ENCODE data around the gene NTM. TPM values are rescaled to one million over a fixed set of nuclear protein-coding genes. Genes with fewer than 3 reads are reported as not detected.

The NTM gene
- total and polyA plus RNA-seq, 9 donors: 0.16 to 8.5 (median 0.55) TPM; not detected in 3

DNA sequence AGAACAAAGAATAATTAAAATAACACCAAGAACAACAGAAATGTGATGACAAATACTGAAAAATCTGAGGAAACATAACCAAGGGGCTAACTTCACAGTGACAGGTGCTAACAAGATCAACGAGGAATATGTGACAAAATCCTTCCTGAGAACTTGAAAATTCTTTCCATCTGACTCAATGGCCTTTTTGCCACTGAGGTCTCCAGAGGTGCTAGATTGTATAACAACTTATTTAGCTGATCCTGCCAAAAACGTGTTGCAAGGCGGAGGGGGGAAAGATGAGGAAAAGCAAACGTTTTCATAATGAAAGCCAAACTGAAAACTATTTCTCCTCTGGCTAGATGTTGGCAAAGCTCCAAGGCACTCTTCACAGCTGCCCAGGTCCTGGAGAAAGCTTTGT is 364.5 kb downstream of the NTM start:
- H3K4me3 ChIP-seq: no peak overlapping the region
- no peaks in the 10 kb centered on the region for H3K36me3 ChIP-seq
- whole genome bisulfite sequencing, 3 donors: 7 to 20% (median 10%) methylated on average over 4 of the region's 4 CpGs
- H3K27ac ChIP-seq: no peak overlapping the region
- intact Hi-C loops (cut with DNase I): no loop called here
- H3K4me1 ChIP-seq (ENCODE audit: insufficient read depth): no peaks in the 10 kb centered on the region
- H3K27me3 ChIP-seq: no peaks in the 10 kb centered on the region
- DNase-seq: no peak
- no peaks in the 10 kb centered on the region for H3K9me3 ChIP-seq
- TF ChIP-seq, protein P1, sequence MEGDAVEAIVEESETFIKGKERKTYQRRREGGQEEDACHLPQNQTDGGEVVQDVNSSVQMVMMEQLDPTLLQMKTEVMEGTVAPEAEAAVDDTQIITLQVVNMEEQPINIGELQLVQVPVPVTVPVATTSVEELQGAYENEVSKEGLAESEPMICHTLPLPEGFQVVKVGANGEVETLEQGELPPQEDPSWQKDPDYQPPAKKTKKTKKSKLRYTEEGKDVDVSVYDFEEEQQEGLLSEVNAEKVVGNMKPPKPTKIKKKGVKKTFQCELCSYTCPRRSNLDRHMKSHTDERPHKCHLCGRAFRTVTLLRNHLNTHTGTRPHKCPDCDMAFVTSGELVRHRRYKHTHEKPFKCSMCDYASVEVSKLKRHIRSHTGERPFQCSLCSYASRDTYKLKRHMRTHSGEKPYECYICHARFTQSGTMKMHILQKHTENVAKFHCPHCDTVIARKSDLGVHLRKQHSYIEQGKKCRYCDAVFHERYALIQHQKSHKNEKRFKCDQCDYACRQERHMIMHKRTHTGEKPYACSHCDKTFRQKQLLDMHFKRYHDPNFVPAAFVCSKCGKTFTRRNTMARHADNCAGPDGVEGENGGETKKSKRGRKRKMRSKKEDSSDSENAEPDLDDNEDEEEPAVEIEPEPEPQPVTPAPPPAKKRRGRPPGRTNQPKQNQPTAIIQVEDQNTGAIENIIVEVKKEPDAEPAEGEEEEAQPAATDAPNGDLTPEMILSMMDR (IDR thresholded peaks at IDR 0.05): no peak
- TF ChIP-seq EP300 (IDR thresholded peaks at IDR 0.05): no peak
- TF ChIP-seq POLR2A (IDR thresholded peaks at IDR 0.05): no peak

GRCh38 chr11:131737357-131737756 is 366.9 kb downstream of the NTM start:
- no peaks in the 10 kb centered on the region for H3K36me3 ChIP-seq

GRCh38 chr11:131739243-131739882 is 368.9 kb downstream of the NTM start:
- H3K27ac ChIP-seq: no peak overlapping the region
- no peak overlapping the region for H3K4me3 ChIP-seq
- WGBS, 3 donors: 62 to 69% (median 67%) methylated on average over 11 of the region's 11 CpGs
- H3K36me3 ChIP-seq: no peaks in the 10 kb centered on the region
- no peaks in the 10 kb centered on the region for H3K27me3 ChIP-seq
- no peaks in the 10 kb centered on the region for H3K9me3 ChIP-seq
- TF ChIP-seq, protein P1 (IDR thresholded peaks at IDR 0.05): no peak
- no peak for TF ChIP-seq POLR2A (IDR thresholded peaks at IDR 0.05)
- TF ChIP-seq EP300 (IDR thresholded peaks at IDR 0.05): no peak
- intact Hi-C loops (cut with DNase I): no loop called here
- H3K4me1 ChIP-seq (ENCODE audit: insufficient read depth): no peaks in the 10 kb centered on the region
- no peak for DNase-seq

More at GRCh38 chr11:131737357-131737756, 366.9 kb downstream of the NTM start:
- intact Hi-C loops (cut with DNase I): no loop called here
- no peak overlapping the region for H3K4me3 ChIP-seq
- TF ChIP-seq, protein P1 (IDR thresholded peaks at IDR 0.05): no peak
- TF ChIP-seq POLR2A (IDR thresholded peaks at IDR 0.05): no peak
- WGBS, 3 donors: 23 to 42% (median 27%) methylated on average over 7 of the region's 7 CpGs
- H3K27me3 ChIP-seq: no peaks in the 10 kb centered on the region
- no peaks in the 10 kb centered on the region for H3K4me1 ChIP-seq (ENCODE audit: insufficient read depth)
- no peaks in the 10 kb centered on the region for H3K9me3 ChIP-seq
- no peak for DNase-seq
- H3K27ac ChIP-seq: no peak overlapping the region

- H3K4me1 ChIP-seq (ENCODE audit: insufficient read depth): no peaks in the 10 kb centered on the region
- intact Hi-C loops (cut with DNase I): no loop called here
- no peaks in the 10 kb centered on the region for H3K36me3 ChIP-seq
- no peaks in the 10 kb centered on the region for H3K9me3 ChIP-seq
- no peak for DNase-seq
- no peaks in the 10 kb centered on the region for H3K27me3 ChIP-seq
- no peak for TF ChIP-seq EP300 (IDR thresholded peaks at IDR 0.05)
- TF ChIP-seq, protein P1 (IDR thresholded peaks at IDR 0.05): no peak
- no peak for TF ChIP-seq POLR2A (IDR thresholded peaks at IDR 0.05)
- 75 to 80% (median 78%) methylated on average over 8 of the region's 8 CpGs for WGBS, 3 donors
- H3K27ac ChIP-seq: no peak overlapping the region
- no peak overlapping the region for H3K4me3 ChIP-seq
These were observed 374.4 kb downstream of the NTM start for GRCh38 chr11:131744847-131745246.
